ENCODE data around the gene PACSIN2.

DNA sequence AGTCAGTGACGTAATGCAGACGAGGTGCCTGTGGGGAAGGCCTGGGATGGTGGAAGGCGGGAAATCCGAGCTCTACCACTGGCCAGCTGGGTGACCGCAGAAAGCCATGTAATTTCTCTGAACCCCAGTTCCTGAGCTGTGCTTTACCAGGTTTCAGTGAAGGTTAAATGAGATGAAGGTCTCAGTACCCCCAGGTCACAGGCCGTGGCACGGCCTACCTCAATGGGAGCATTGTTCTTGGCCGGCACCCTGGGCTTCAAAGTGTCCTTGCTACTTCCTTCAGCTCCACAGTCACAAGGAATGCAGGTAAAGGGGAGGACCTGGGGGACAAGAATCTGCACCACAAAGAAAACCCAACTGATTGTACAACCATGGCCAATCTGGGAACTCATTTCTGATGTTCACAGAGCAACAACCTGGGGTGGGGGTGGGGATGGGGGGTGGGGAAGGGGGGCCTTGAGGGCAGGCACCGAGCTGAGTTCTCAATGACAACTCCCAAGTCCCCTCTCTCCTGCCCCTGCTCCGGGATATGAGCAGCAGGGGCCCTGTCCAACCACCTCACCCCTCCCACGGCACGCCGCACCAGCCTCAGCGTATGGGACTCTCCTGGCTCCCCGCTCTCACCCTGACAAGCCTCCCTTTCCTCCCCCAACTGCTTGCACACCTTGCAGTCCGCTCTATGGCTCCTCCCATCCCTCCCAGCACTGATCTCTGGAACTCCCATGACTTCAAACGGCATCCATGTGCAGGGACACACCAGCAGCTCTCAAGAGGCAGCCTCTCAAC lies 98.8 kb downstream of the PACSIN2 start:
- TF ChIP-seq REST (IDR thresholded peaks at IDR 0.05; ENCODE audit: insufficient read depth in 1 of 2, low read depth in 2 of 2, low read length in 2 of 2) (no peak), POLR2AphosphoS5 (IDR thresholded peaks at IDR 0.05; ENCODE audit: low read depth, low read length) (no peak), TAF1 (IDR thresholded peaks at IDR 0.05; ENCODE audit: borderline replicate concordance, insufficient read depth, low read length) (no peak)

Data from PFSK-1 (cell line).